B cell (primary cell): Measurements from ENCODE around the gene CYFIP1. TPM values are rescaled to one million over a fixed set of nuclear protein-coding genes. Genes with fewer than 3 reads are reported as not detected.

Source experiments
- ATAC-seq: fragments of 200-7000 bp; cut with Tn5 transposase; one replicate; pipeline ENCODE4 v1.10.0; 2021; ENCODE audit warnings: low read depth, mild to moderate bottlenecking, moderate number of reproducible peaks, moderate library complexity
- CTCF ChIA-PET: fragments of 350-600 bp; sonication (Branson Sonifier 250); formaldehyde crosslinking; loops from one replicate; lab custom pipeline; 2021; ENCODE audit warnings: antibody characterized with exemption, inconsistent platforms; lab: Charles Lee
- POLR2A ChIA-PET: fragments of 350-600 bp; sonication (Branson Sonifier 250); formaldehyde crosslinking; loops from one replicate; lab custom pipeline; 2021; ENCODE audit warnings: antibody characterized with exemption; lab: Charles Lee
- DNase-seq: peaks from one replicate; pipeline ENCODE4 v3.0.0; 2013
- H2AFZ ChIP-seq: 2 replicates; pipeline ENCODE4 v1.6.1; 2012; ENCODE audit warnings: mild to moderate bottlenecking, low read depth, low read length; ENCODE audit not compliant: insufficient read depth, poor library complexity, severe bottlenecking
- H3K27ac ChIP-seq, 2 donors: 1 replicate in 1 of 2; 2 replicates in 1 of 2; pipeline ENCODE4 v1.5.1; 2012 to 2013; ENCODE audit warnings: low read length in 2 of 2, mild to moderate bottlenecking in 2 of 2, moderate library complexity in 1 of 2
- H3K27me3 ChIP-seq, 4 experiments: fragments of 200-600 bp in 1 of 4; sonication (generic) in 1 of 4; replicated peaks in 1 of 4; 1 replicate in 2 of 4; 2 replicates in 2 of 4; pipeline versions ENCODE4 v1.6.1 to v1.7.0; 2013 to 2016; ENCODE audit warnings: low read length in 3 of 4, mild to moderate bottlenecking in 2 of 4, mixed read lengths in 1 of 4, moderate library complexity in 1 of 4; ENCODE audit not compliant: insufficient read depth in 4 of 4, control insufficient read depth in 3 of 4; ENCODE audit errors: control extremely low read depth in 1 of 4
- H3K36me3 ChIP-seq, 2 experiments: replicated peaks in 1 of 2; 1 replicate in 1 of 2; 2 replicates in 1 of 2; pipeline versions ENCODE4 v1.6.1 to v1.7.1; 2013; ENCODE audit warnings: low read length in 1 of 2; ENCODE audit not compliant: insufficient read depth in 2 of 2, control insufficient read depth in 1 of 2; ENCODE audit errors: control extremely low read depth in 1 of 2, extremely low read depth in 1 of 2
- H3K4me1 ChIP-seq, 2 donors: fragments of 200-600 bp in 1 of 2; sonication (generic) in 1 of 2; 1 replicate in 1 of 2; 2 replicates in 1 of 2; pipeline versions ENCODE4 v1.5.1 to v1.6.1; 2013 to 2017; ENCODE audit warnings: low read length in 2 of 2; ENCODE audit not compliant: control insufficient read depth in 2 of 2, insufficient read depth in 2 of 2
- H3K4me2 ChIP-seq: replicated peaks from 2 replicates; pipeline ENCODE3; 2012; ENCODE audit warnings: mild to moderate bottlenecking, low read depth, low read length; ENCODE audit not compliant: poor library complexity, severe bottlenecking
- H3K4me3 ChIP-seq, 5 experiments: fragments of 200-600 bp in 1 of 5; sonication (generic) in 1 of 5; 1 replicate in 3 of 5; 2 replicates in 2 of 5; pipeline versions ENCODE4 v1.5.1 to v1.7.0; 2011 to 2016; ENCODE audit warnings: low read length in 4 of 5, mild to moderate bottlenecking in 4 of 5, low read depth in 2 of 5, control low read depth in 1 of 5, moderate library complexity in 1 of 5; ENCODE audit not compliant: insufficient read depth in 1 of 5; ENCODE audit errors: control extremely low read depth in 1 of 5, extremely low read depth in 1 of 5
- H3K79me2 ChIP-seq: fragments of 200-600 bp; sonication (generic); one replicate; pipeline ENCODE4 v1.6.0; 2016; ENCODE audit warnings: low read length; ENCODE audit not compliant: control insufficient read depth, insufficient read depth
- H3K9ac ChIP-seq: fragments of 200-600 bp; sonication (generic); 2 replicates; pipeline ENCODE4 v1.6.1; 2017; ENCODE audit warnings: mild to moderate bottlenecking, low read length, moderate library complexity
- H3K9me3 ChIP-seq, 3 donors: one replicate each; pipeline versions ENCODE4 v1.6.1 to v1.7.1; 2013; ENCODE audit warnings: low read length in 2 of 3; ENCODE audit not compliant: control insufficient read depth in 2 of 3, insufficient read depth in 1 of 3; ENCODE audit errors: control extremely low read depth in 1 of 3
- H4K20me1 ChIP-seq: 2 replicates; pipeline ENCODE4 v1.6.0; 2012; ENCODE audit warnings: mild to moderate bottlenecking, low read length; ENCODE audit not compliant: insufficient read depth, control insufficient read depth, poor library complexity, severe bottlenecking
- H3K27ac Mint-ChIP-seq: one replicate; pipeline ENCODE4 v1.8.0; 2021; ENCODE audit warnings: mixed read lengths
- H3K27me3 Mint-ChIP-seq: one replicate; pipeline ENCODE4 v1.8.0; 2021; ENCODE audit warnings: mixed read lengths
- H3K4me1 Mint-ChIP-seq: one replicate; pipeline ENCODE4 v1.8.0; 2021; ENCODE audit warnings: mixed read lengths
- H3K4me3 Mint-ChIP-seq: one replicate; pipeline ENCODE4 v1.8.0; 2021; ENCODE audit warnings: mixed read lengths
- H3K9me3 Mint-ChIP-seq: one replicate; pipeline ENCODE4 v1.8.0; 2022; ENCODE audit warnings: mixed read lengths; ENCODE audit not compliant: insufficient read depth
- CTCF ChIP-seq: fragments of 200-600 bp; IDR thresholded peaks from one replicate; pipeline ENCODE4 v1.8.0; 2022; ENCODE audit warnings: antibody characterized with exemption, mild to moderate bottlenecking
- EZH2 ChIP-seq: IDR thresholded peaks from 2 replicates; pipeline ENCODE4 v1.6.1; 2012; ENCODE audit warnings: borderline replicate concordance, low read depth, mild to moderate bottlenecking, moderate library complexity, low read length; ENCODE audit not compliant: insufficient read depth, poor library complexity, severe bottlenecking
- WGBS: methylation state at CpG from one replicate; pipeline ENCODE4 v1.1.5; 2013; ENCODE audit warnings: missing lambda C conversion rate; ENCODE audit not compliant: insufficient coverage; 5-methylcytosine and 5-hydroxymethylcytosine counted together
- intact Hi-C: fragments of 100-400 bp; cut with micrococcal nuclease; formaldehyde crosslinking; loops from one replicate; pipeline ENCODE4 v1.10.0; 2022
- polyA plus RNA-seq: library from polyadenylated mRNA; depleted of rRNA; stranded (reverse); fragments of >200 nt; gene quantifications from 2 replicates; pipeline ENCODE4 v1.2.3, GENCODE V29; 2012
- total RNA-seq, 2 donors: library from RNA; stranded (reverse); fragments of 120-200 nt in 1 of 2; gene quantifications; 1 replicate in 1 of 2; 2 replicates in 1 of 2; pipeline versions ENCODE4 v1.2.3 to v1.2.4, GENCODE V29; 2013 to 2022

CYFIP1 gene
- total and polyA plus RNA-seq, 2 donors (not counting 1 experiment from before 2014, with no cell fraction given): 6.2 to 13.5 TPM

GRCh38 chr15:22873841-22874240 lies 106.3 kb downstream of the CYFIP1 start:
- Histone ChIP-seq H3K4me1 (no peaks in the 10 kb centered on the region), H3K27me3 (no peaks in the 10 kb centered on the region), H3K9ac (no peak overlapping the region), H3K36me3 (peaks cover 0 to 2% of the 10 kb centered on the region in 2 experiments), H3K27ac (no peak overlapping the region), H3K4me3 (no peak overlapping the region), H4K20me1 (peaks cover 4% of the 10 kb centered on the region), H3K79me2 (no peaks in the 10 kb centered on the region), H2AFZ (no peak overlapping the region), H3K4me2 (no peak overlapping the region), H3K9me3 (peaks cover 0 to 16% (median 3%) of the 10 kb centered on the region in 3 donors)
- Mint-ChIP-seq H3K4me3 (no peak overlapping the region), H3K27ac (no peak overlapping the region), H3K27me3 (no peaks in the 10 kb centered on the region), H3K9me3 (no peaks in the 10 kb centered on the region), H3K4me1 (no peaks in the 10 kb centered on the region)
- intact Hi-C loops: no loop called here
- ATAC-seq: no peak
- TF ChIP-seq CTCF (no peak), EZH2 (no peak)
- ChIA-PET CTCF (no interaction called here), POLR2A (no interaction called here)
- 97% methylated on average over 7 of the region's 9 CpGs for WGBS
- DNase-seq: no peak

- peaks cover 0 to 14% (median 3%) of the 10 kb centered on the region in 3 donors for H3K9me3 ChIP-seq
- ChIA-PET CTCF (no interaction called here), POLR2A (interaction anchor here (0.6 kb wide), 1 partner anchor 33 kb away, joined by 3 read pairs; no protein-coding TSS in a partner anchor)
- ATAC-seq (no peak), DNase-seq (no peak)
- H3K27ac ChIP-seq: no peak overlapping the region
- H3K9me3 Mint-ChIP-seq: no peaks in the 10 kb centered on the region
- H4K20me1 ChIP-seq: peaks cover 7% of the 10 kb centered on the region
- H3K9ac ChIP-seq: no peak overlapping the region
- no peaks in the 10 kb centered on the region for H3K4me1 ChIP-seq
- H3K27me3 Mint-ChIP-seq: no peaks in the 10 kb centered on the region
- WGBS: 71% methylated on average over 17 of the region's 17 CpGs
- H2AFZ ChIP-seq: no peak overlapping the region
- no peaks in the 10 kb centered on the region for H3K4me1 Mint-ChIP-seq
- H3K4me3 ChIP-seq: no peak overlapping the region
- H3K4me2 ChIP-seq: no peak overlapping the region
- H3K79me2 ChIP-seq: no peaks in the 10 kb centered on the region
- no peaks in the 10 kb centered on the region for H3K27me3 ChIP-seq
- TF ChIP-seq EZH2 (no peak), CTCF (no peak)
- peaks cover 0 to 2% of the 10 kb centered on the region in 2 experiments for H3K36me3 ChIP-seq
- H3K27ac Mint-ChIP-seq: no peak overlapping the region
- no peak overlapping the region for H3K4me3 Mint-ChIP-seq
- intact Hi-C loops: no loop called here
Observed at GRCh38 chr15:22872936-22873701, 107.0 kb downstream of the CYFIP1 start.
